Measurements from ENCODE around the gene UAP1L1. TPM values are rescaled to one million over a fixed set of nuclear protein-coding genes. Genes with fewer than 3 reads are reported as not detected.

UAP1L1 gene
- total and polyA plus RNA-seq, 2 experiments from 2014 or later = 2.5 to 8.1 TPM

- H3K4me3 ChIP-seq = peak overlapping the region; percentile 75
- no peak overlapping the region for H3K27ac ChIP-seq (ENCODE audit: low read depth)
- Mint-ChIP-seq H3K4me3 (peak overlapping the region; percentile 61), H3K4me1 (no peaks in the 10 kb centered on the region; the same call in 2 of the 3 replicates), H3K27ac (no peak overlapping the region), H3K9me3 (no peaks in the 10 kb centered on the region), H3K27me3 (ENCODE audit: insufficient read depth, low read depth, poor library complexity) (peaks cover 28% of the 10 kb centered on the region), H3K36me3 (ENCODE audit: low read depth) (no peaks in the 10 kb centered on the region)
- 0 out of 2 replicates have a peak, but pooled peaks cover 3% of the 10 kb centered on the region for H3K4me1 ChIP-seq (ENCODE audit: insufficient read depth)
- H3K79me2 ChIP-seq (replicated peaks; ENCODE audit: insufficient read depth) = no peaks in the 10 kb centered on the region
- DNase-seq (ENCODE audit: low spot score) = peak; percentile 82
- peak overlapping the region; percentile 90; the same call in 1 of the 2 replicates for H2AFZ ChIP-seq
- no peaks in the 10 kb centered on the region for H4K20me1 ChIP-seq (replicated peaks; ENCODE audit: insufficient read depth)
- H3K4me2 ChIP-seq = peak overlapping the region; percentile 84
- no peaks in the 10 kb centered on the region for H3K36me3 ChIP-seq (ENCODE audit: insufficient read depth)
- no peaks in the 10 kb centered on the region for H3K9me2 ChIP-seq (ENCODE audit: insufficient read depth)
- TF ChIP-seq POLR2AphosphoS5 (IDR thresholded peaks at IDR 0.05; ENCODE audit: low read depth) (no peak), REST (IDR thresholded peaks at IDR 0.05; ENCODE audit: unreplicated experiment) (peak; percentile 7), ZNF114 (CRISPR knock-in tag; IDR thresholded peaks at IDR 0.05) (no peak), EZH2 (IDR thresholded peaks at IDR 0.05; ENCODE audit: low read depth, unreplicated experiment) (peak; percentile 20)
- TF ChIP-seq, protein P1, sequence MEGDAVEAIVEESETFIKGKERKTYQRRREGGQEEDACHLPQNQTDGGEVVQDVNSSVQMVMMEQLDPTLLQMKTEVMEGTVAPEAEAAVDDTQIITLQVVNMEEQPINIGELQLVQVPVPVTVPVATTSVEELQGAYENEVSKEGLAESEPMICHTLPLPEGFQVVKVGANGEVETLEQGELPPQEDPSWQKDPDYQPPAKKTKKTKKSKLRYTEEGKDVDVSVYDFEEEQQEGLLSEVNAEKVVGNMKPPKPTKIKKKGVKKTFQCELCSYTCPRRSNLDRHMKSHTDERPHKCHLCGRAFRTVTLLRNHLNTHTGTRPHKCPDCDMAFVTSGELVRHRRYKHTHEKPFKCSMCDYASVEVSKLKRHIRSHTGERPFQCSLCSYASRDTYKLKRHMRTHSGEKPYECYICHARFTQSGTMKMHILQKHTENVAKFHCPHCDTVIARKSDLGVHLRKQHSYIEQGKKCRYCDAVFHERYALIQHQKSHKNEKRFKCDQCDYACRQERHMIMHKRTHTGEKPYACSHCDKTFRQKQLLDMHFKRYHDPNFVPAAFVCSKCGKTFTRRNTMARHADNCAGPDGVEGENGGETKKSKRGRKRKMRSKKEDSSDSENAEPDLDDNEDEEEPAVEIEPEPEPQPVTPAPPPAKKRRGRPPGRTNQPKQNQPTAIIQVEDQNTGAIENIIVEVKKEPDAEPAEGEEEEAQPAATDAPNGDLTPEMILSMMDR (conservative IDR thresholded peaks at IDR 0.05; ENCODE audit: low read depth in 2 of 2) = peak; percentile 83 to 95
- peaks cover 21% of the 10 kb centered on the region for H3K27me3 ChIP-seq (ENCODE audit: insufficient read depth)
- peak; percentile 85 for ATAC-seq
- H3F3A ChIP-seq (replicated peaks; ENCODE audit: low read depth) = 0 out of 2 replicates have a peak, but pooled peaks cover 3% of the 10 kb centered on the region
These were observed 48.0 kb upstream of the UAP1L1 start for GRCh38 chr9:137029058-137029936.

GRCh38 chr9:137030006-137030405 lies 47.3 kb upstream of the UAP1L1 start:
- H3K4me3 ChIP-seq = no peak overlapping the region
- peaks cover 21% of the 10 kb centered on the region for H3K27me3 ChIP-seq (ENCODE audit: insufficient read depth)
- no peak overlapping the region for H2AFZ ChIP-seq
- no peak overlapping the region for H3K4me2 ChIP-seq
- no peaks in the 10 kb centered on the region for H3K9me2 ChIP-seq (ENCODE audit: insufficient read depth)
- no peaks in the 10 kb centered on the region for H3K36me3 Mint-ChIP-seq (ENCODE audit: low read depth)
- H3K27ac ChIP-seq (ENCODE audit: low read depth) = no peak overlapping the region
- ATAC-seq (no peak), DNase-seq (ENCODE audit: low spot score) (no peak)
- no peak for TF ChIP-seq NANOG (IDR thresholded peaks at IDR 0.05; ENCODE audit: borderline replicate concordance)
- no peaks in the 10 kb centered on the region for H3K36me3 ChIP-seq (ENCODE audit: insufficient read depth)
- H3K79me2 ChIP-seq (replicated peaks; ENCODE audit: insufficient read depth) = no peaks in the 10 kb centered on the region
- H3K9me3 Mint-ChIP-seq = no peaks in the 10 kb centered on the region
- H3K27ac Mint-ChIP-seq = no peak overlapping the region
- 0 out of 2 replicates have a peak, but pooled peaks cover 3% of the 10 kb centered on the region for H3K4me1 ChIP-seq (ENCODE audit: insufficient read depth)
- no peaks in the 10 kb centered on the region; the same call in 2 of the 3 replicates for H3K4me1 Mint-ChIP-seq
- H3F3A ChIP-seq (replicated peaks; ENCODE audit: low read depth) = 0 out of 2 replicates have a peak, but pooled peaks cover 3% of the 10 kb centered on the region
- peaks cover 26% of the 10 kb centered on the region for H3K27me3 Mint-ChIP-seq (ENCODE audit: insufficient read depth, low read depth, poor library complexity)
- H3K4me3 Mint-ChIP-seq = no peak overlapping the region
- H4K20me1 ChIP-seq (replicated peaks; ENCODE audit: insufficient read depth) = no peaks in the 10 kb centered on the region

All from GM23338 (cell line).